Panc1 (cell line): ENCODE data around the gene ETNK2. TPM values are rescaled to one million over a fixed set of nuclear protein-coding genes. Genes with fewer than 3 reads are reported as not detected.

Experiments used
- ATAC-seq: fragments of 200-7000 bp; cut with Tn5 transposase; 2 replicates; pipeline ENCODE4 v1.9.1; 2020; ENCODE audit warnings: mild to moderate bottlenecking, moderate library complexity
- BruUV-seq: library from RNA; stranded (reverse); fragments of 400-500 nt; replicated peaks from 2 replicates; lab custom pipeline; 2021; lab: Mats Ljungman, UMichigan
- CTCF ChIA-PET: fragments of 300-600 bp; sonication (Branson Sonifier 250); formaldehyde crosslinking; loops from one replicate; lab custom pipeline; 2022; ENCODE audit warnings: antibody characterized with exemption; lab: Charles Lee
- POLR2A ChIA-PET: fragments of 300-600 bp; sonication (Branson Sonifier 250); formaldehyde crosslinking; loops from one replicate; lab custom pipeline; 2022; ENCODE audit warnings: antibody characterized with exemption; lab: Charles Lee
- DNase-seq: peaks from one replicate; pipeline ENCODE4 v3.0.0-alpha.2; 2010; ENCODE audit warnings: low read depth, low spot score
- H3K27ac ChIP-seq: 2 replicates; pipeline ENCODE4 v1.5.1; 2011; ENCODE audit warnings: mild to moderate bottlenecking, low read length, inconsistent platforms
- H3K27me3 ChIP-seq: fragments of 200-500 bp; sonication (Bioruptor generic); 2 replicates; pipeline ENCODE4 v1.6.0; 2014; ENCODE audit warnings: low read length, inconsistent platforms; ENCODE audit not compliant: control insufficient read depth, insufficient read depth
- H3K36me3 ChIP-seq: fragments of 200-500 bp; sonication (Bioruptor generic); 2 replicates; pipeline ENCODE4 v1.5.1; 2014; ENCODE audit warnings: inconsistent platforms, mild to moderate bottlenecking, low read length, moderate library complexity; ENCODE audit not compliant: control insufficient read depth, insufficient read depth
- H3K4me1 ChIP-seq: 2 replicates; pipeline ENCODE4 v1.5.1; 2011; ENCODE audit warnings: inconsistent platforms, mild to moderate bottlenecking, low read length, moderate library complexity; ENCODE audit not compliant: control insufficient read depth, insufficient read depth
- H3K4me3 ChIP-seq, 2 experiments: 2 replicates each; pipeline ENCODE4 v1.5.1; 2011 to 2012; ENCODE audit warnings: low read depth in 2 of 2, low read length in 2 of 2, mild to moderate bottlenecking in 2 of 2, inconsistent platforms in 1 of 2, moderate library complexity in 1 of 2
- H3K9me3 ChIP-seq: fragments of 200-500 bp; sonication (Bioruptor generic); 2 replicates; pipeline ENCODE4 v1.5.1; 2014; ENCODE audit warnings: low read depth, mild to moderate bottlenecking, inconsistent platforms, low read length, moderate library complexity; ENCODE audit not compliant: control insufficient read depth, insufficient read depth
- CTCF ChIP-seq: fragments of 450-650 bp; IDR thresholded peaks from 2 replicates; pipeline ENCODE4 v1.5.1; 2017; ENCODE audit warnings: mild to moderate bottlenecking
- POLR2AphosphoS5 ChIP-seq: IDR thresholded peaks from 2 replicates; pipeline ENCODE4 v1.6.1; 2012; ENCODE audit warnings: mild to moderate bottlenecking, low read depth, low read length, moderate library complexity
- REST ChIP-seq, 2 experiments: IDR thresholded peaks; 2 replicates each; pipeline ENCODE4 v1.6.1; 2011 to 2012; ENCODE audit warnings: low read depth in 2 of 2, control low read depth in 1 of 2, low read length in 1 of 2, mild to moderate bottlenecking in 1 of 2, moderate library complexity in 1 of 2; ENCODE audit not compliant: insufficient read depth in 1 of 2
- SIN3A ChIP-seq: IDR thresholded peaks from 2 replicates; pipeline ENCODE4 v1.6.1; 2012; ENCODE audit warnings: low read depth, mild to moderate bottlenecking, low read length, moderate library complexity, borderline replicate concordance; ENCODE audit not compliant: insufficient read depth
- TCF7L2 ChIP-seq: IDR thresholded peaks from 2 replicates; pipeline ENCODE4 v1.6.1; 2011; ENCODE audit warnings: mild to moderate bottlenecking, low read depth, low read length, inconsistent platforms
- in situ Hi-C: cut with HindIII; loops from 2 replicates; pipeline ENCODE4 v1.10.0; 2016; ENCODE audit warnings: low sequenced_read_pairs, low pct_unique_long_range_greater_than_20kb
- intact Hi-C: fragments of 100-400 bp; cut with micrococcal nuclease; formaldehyde crosslinking; loops from one replicate; pipeline ENCODE4 v1.10.0; 2022; ENCODE audit not compliant: unreplicated experiment
- total RNA-seq: library from RNA; stranded (reverse); gene quantifications from one replicate; pipeline ENCODE4 v1.2.1, GENCODE V29; 2021; ENCODE audit not compliant: unreplicated experiment

Gene ETNK2
- total RNA-seq, 1 experiment from 2014 or later = 6.7 TPM

GRCh38 chr1:204152310-204153044 lies 633 bp upstream of the ETNK2 start:
- POLR2A ChIA-PET = interaction anchor here (0.5 kb wide), 1 partner anchor 1245 kb away, joined by 3 read pairs; no protein-coding TSS in a partner anchor
- no TSS peak for BruUV-seq
- ATAC-seq = peak; percentile 41; the same call in 1 of the 2 replicates

More at GRCh38 chr1:204152310-204153044, 633 bp upstream of the ETNK2 start:
- CTCF ChIA-PET = interaction anchor here (1.0 kb wide), 1 partner anchor 11 kb away, joined by 3 read pairs; no protein-coding TSS in a partner anchor
- intact Hi-C loops = no loop called here
- Histone ChIP-seq H3K27me3 (no peaks in the 10 kb centered on the region; the same call in 1 of the 2 replicates), H3K9me3 (no peaks in the 10 kb centered on the region), H3K4me3 (peak overlapping the region; percentile 45 to 63), H3K4me1 (no peaks in the 10 kb centered on the region), H3K27ac (no peak overlapping the region), H3K36me3 (no peaks in the 10 kb centered on the region)
- in situ Hi-C loops = no loop called here
- no peak for DNase-seq
- TF ChIP-seq TCF7L2 = no peak
- TF ChIP-seq POLR2AphosphoS5 = no peak
- TF ChIP-seq REST (IDR thresholded peaks at IDR 0.05; ENCODE audit: insufficient read depth in 1 of 2, low read depth in 2 of 2, low read length in 1 of 2) = no peak
- TF ChIP-seq CTCF = no peak
- no peak for TF ChIP-seq SIN3A
